ENCODE data around the gene ABCC1. TPM values are rescaled to one million over a fixed set of nuclear protein-coding genes. Genes with fewer than 3 reads are reported as not detected.

Gene ABCC1
- total RNA-seq, 1 donor from 2014 or later: 69.4 TPM

DNA sequence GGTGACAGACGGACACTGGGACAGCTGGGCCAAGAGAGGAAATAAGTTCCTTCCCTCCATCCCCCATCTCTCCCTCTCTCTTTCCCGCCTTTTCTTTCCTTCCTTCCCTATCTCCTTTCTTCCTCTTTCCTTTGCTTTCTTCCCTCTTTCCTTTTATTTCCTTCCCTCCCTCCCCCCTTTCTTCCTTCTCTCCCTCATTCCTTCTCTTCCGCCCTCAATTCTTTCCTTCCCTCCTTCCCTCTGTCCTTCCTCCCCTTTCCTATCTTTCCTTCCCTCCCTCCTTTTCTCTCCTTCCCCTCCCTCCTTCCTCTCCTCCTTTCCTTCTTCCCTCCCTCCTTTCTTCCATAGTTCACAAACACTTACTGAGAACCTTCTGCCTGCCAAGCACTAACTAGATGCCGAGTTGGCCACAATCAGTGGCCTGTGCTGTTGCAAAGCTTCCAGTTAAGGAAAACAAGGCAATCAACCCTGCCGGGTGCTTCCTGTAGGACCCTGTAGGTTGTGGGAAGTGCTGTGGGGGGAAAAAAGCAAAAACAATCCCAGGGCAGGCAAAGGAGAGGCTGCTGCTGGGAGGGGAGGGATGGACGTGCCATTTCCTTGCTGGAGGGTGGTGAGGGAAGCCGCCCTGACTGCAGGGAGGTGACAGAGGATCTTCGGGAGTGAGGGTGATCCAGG, 242.2 kb downstream of the ABCC1 start:
- no peaks in the 10 kb centered on the region for H3K9me3 Mint-ChIP-seq
- H3K27me3 Mint-ChIP-seq (ENCODE audit: low read depth): peaks cover 2% of the 10 kb centered on the region
- no peak overlapping the region for H3K27ac Mint-ChIP-seq
- no peaks in the 10 kb centered on the region for H3K36me3 Mint-ChIP-seq
- H3K4me3 Mint-ChIP-seq: no peak overlapping the region
- TF ChIP-seq, protein P1, sequence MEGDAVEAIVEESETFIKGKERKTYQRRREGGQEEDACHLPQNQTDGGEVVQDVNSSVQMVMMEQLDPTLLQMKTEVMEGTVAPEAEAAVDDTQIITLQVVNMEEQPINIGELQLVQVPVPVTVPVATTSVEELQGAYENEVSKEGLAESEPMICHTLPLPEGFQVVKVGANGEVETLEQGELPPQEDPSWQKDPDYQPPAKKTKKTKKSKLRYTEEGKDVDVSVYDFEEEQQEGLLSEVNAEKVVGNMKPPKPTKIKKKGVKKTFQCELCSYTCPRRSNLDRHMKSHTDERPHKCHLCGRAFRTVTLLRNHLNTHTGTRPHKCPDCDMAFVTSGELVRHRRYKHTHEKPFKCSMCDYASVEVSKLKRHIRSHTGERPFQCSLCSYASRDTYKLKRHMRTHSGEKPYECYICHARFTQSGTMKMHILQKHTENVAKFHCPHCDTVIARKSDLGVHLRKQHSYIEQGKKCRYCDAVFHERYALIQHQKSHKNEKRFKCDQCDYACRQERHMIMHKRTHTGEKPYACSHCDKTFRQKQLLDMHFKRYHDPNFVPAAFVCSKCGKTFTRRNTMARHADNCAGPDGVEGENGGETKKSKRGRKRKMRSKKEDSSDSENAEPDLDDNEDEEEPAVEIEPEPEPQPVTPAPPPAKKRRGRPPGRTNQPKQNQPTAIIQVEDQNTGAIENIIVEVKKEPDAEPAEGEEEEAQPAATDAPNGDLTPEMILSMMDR (IDR thresholded peaks at IDR 0.05; ENCODE audit: unreplicated experiment): no peak
- H3K4me1 Mint-ChIP-seq: peaks cover 2% of the 10 kb centered on the region
- DNase-seq (ENCODE audit: low spot score in 2 of 2, unreplicated experiment in 2 of 2): no peak

Other genes starting within 250 kb of the ABCC1 start
- gene MYH11, start 92.6 kb upstream of the ABCC1 start, total RNA-seq: 0.58 to 0.89 TPM (median 0.66 TPM) in 3 replicates
- gene CEP20, start 61.0 kb upstream of the ABCC1 start, total RNA-seq: 23.3 to 25.5 TPM (median 24.0 TPM) in 3 replicates